ENCODE measurements around the gene HNRNPR. TPM values are rescaled to one million over a fixed set of nuclear protein-coding genes. Genes with fewer than 3 reads are reported as not detected.
"Not testable (repeated sequence)": the region's sequence is repeated elsewhere in the genome, so short reads cannot be mapped to it uniquely, and the experiment has no call there.

HNRNPR gene
- total RNA-seq, 1 donor from 2014 or later = 113 TPM

- not testable (repeated sequence) for H3K4me3 Mint-ChIP-seq (ENCODE audit: unreplicated experiment); H3K9ac ChIP-seq (ENCODE audit: low read length); DNase-seq (ENCODE audit: low read depth); H3K36me3 ChIP-seq (ENCODE audit: insufficient read depth, low read length); H3K27ac Mint-ChIP-seq (ENCODE audit: unreplicated experiment); H3K27ac ChIP-seq (ENCODE audit: low read depth, low read length); FAIRE-seq; H4K20me1 ChIP-seq (ENCODE audit: insufficient read depth, low read length); H3K4me1 Mint-ChIP-seq (ENCODE audit: low read depth, unreplicated experiment); H3K36me3 Mint-ChIP-seq (ENCODE audit: low read depth, unreplicated experiment); H3K4me1 ChIP-seq (ENCODE audit: insufficient read depth, low read length); H3K27me3 Mint-ChIP-seq (ENCODE audit: low read depth, unreplicated experiment); H3K27me3 ChIP-seq (ENCODE audit: insufficient read depth, low read length); H2AFZ ChIP-seq (ENCODE audit: low read depth, low read length); H3K4me3 ChIP-seq (ENCODE audit: insufficient read depth, low read depth, low read length); H3K4me2 ChIP-seq (ENCODE audit: low read length); H3K79me2 ChIP-seq (ENCODE audit: insufficient read depth, low read length); H3K9me3 Mint-ChIP-seq (ENCODE audit: unreplicated experiment); H3K9me3 ChIP-seq (ENCODE audit: insufficient read depth, low read depth, low read length)
Observed at GRCh38 chr1:23257371-23257770, 86.7 kb downstream of the HNRNPR start.

Other genes starting within 250 kb of the HNRNPR start
- gene LUZP1, start 175.4 kb downstream of the HNRNPR start, total RNA-seq = 77.1 and 82.2 TPM in 2 replicates
- 3.3 and 3.8 TPM in 2 replicates for gene HTR1D, start 126.8 kb downstream of the HNRNPR start, total RNA-seq
- gene ZNF436, start 25.6 kb upstream of the HNRNPR start, total RNA-seq = 12.2 and 13.0 TPM in 2 replicates
- gene TCEA3, start 80.5 kb upstream of the HNRNPR start, total RNA-seq = 3.3 and 3.4 TPM in 2 replicates
- gene ASAP3, start 139.9 kb upstream of the HNRNPR start, total RNA-seq = 32.1 and 33.5 TPM in 2 replicates
- 0.11 TPM in 1 of 2 replicates, not detected in the other for gene E2F2, start 186.9 kb upstream of the HNRNPR start, total RNA-seq
- gene ID3, start 215.2 kb upstream of the HNRNPR start, total RNA-seq = 91.4 and 94.3 TPM in 2 replicates